GM12892 (cell line): ENCODE measurements around the gene KRTAP5-11.
A peak's percentile ranks its signal among the peaks of the same experiment; 100 is the strongest.
"Not testable (repeated sequence)": the region's sequence is repeated elsewhere in the genome, so short reads cannot be mapped to it uniquely, and the experiment has no call there.

Experiments
- DNase-seq: peaks from one replicate; pipeline ENCODE4 v3.0.0; 2011; ENCODE audit not compliant: insufficient read length
- FAIRE-seq: peaks from 2 replicates; lab custom pipeline; 2011; peaks lifted over from hg19 to GRCh38; lab: Jason Lieb, UNC
- POLR2A ChIP-seq: IDR thresholded peaks from 2 replicates; pipeline ENCODE4 v1.6.1; 2011; ENCODE audit warnings: low read depth, low read length, control low read depth
- POLR2AphosphoS5 ChIP-seq: IDR thresholded peaks from 2 replicates; pipeline ENCODE4 v1.6.1; 2011; ENCODE audit warnings: low read depth, low read length, control low read depth
- TAF1 ChIP-seq: IDR thresholded peaks from 2 replicates; pipeline ENCODE4 v1.6.1; 2011; ENCODE audit warnings: low read depth, mild to moderate bottlenecking, control low read depth, low read length, borderline replicate concordance

The KRTAP5-11 gene

DNA sequence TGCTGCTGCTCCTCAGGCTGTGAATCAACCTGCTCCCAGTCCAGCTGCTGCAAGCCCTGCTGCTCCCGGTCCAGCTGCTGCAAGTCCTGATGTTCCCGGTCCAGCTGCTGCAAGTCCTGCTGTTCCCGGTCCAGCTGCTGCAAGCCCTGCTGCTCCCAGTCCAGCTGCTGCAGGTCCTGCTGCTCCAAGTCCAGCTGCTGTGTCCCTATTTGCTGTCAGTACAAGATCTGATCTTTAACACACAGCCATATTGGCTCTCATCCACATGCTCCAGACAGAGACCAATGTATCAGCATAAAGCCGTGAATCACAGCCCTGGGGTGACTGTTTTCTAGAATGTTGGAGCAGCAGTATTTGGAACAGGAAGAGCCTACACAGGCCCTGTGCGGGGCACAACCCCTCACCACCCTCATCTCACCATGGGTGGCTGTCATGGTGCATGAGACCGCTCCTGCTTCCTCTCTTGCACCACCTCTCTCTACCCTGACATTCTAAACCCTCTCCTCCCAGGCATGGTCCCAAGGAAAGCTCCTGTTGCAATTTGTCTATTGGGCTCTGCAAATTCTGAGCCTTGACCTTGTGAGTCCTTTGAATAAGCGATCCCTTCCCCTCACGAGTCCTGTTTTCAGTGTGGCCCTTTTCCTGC, 13.8 kb downstream of the KRTAP5-11 start:
- TF ChIP-seq POLR2AphosphoS5 (no peak), POLR2A (no peak), TAF1 (no peak)
- no peak for FAIRE-seq
- no peak for DNase-seq

DNA sequence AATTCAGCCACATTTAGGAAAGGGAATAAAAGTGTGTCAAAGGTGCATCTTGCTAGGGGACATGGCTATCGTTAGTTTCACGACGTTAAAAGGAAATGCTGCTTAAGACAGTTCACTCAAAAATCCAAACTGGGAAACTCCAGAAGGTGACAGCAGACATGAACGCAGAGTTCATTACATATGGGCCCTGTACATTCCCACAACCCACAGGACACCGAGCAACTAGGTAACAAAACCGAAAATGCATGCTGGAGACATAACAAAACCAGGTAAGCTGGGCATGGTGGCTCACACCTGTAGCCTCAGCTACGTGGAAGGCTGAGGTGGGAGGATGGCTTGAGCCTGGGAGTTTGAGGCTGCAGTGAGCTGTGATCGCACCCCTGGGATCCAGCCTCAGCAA, 15.0 kb downstream of the KRTAP5-11 start:
- FAIRE-seq, DNase-seq: not testable (repeated sequence)

DNA sequence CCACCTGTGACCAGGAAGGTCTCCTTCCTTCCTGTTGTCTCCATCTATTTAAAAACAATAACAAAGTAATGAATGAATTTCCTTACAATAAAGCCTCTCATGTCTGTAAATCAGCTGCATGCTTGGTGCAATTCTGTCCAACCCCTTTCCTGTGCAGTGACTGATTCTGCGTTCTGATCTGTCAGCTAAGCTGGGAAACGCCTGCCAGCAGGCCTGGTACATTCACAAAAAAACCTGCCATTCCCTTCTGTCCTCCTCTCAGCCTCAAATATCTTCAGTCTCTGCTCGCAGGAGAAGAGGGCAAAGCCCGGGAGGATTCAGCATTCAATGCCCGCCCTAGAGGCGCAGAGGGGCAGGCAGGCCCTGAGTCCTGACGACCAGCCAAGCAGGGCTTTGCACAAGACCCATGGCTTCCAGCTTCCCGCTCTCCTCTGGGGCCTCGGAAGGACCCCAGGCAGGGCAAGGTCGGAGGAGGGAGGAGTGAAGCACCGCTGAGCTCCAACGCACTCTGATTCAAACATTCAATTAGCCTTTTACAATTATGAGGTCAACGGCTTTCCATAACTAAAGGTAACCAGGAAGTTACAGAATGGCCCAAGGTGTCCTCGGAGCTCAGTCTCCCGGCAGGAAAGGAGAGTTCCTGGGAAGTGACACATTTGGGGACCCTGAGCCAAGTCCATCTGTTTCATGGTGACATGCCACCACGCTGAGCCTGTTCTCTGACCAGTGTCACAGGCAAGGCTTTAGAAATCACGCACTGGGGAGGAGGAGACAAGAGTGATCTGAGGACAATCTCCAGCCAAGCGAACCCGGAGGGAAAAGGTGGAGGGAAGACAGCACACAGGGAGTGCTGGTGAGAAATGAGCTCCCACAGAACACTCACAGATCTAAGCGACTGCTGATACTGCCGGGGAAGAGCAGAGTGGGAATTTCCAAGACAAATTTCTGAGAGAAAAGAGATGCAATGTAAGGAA, 15.8 kb downstream of the KRTAP5-11 start:
- not testable (repeated sequence) for FAIRE-seq, DNase-seq

DNA sequence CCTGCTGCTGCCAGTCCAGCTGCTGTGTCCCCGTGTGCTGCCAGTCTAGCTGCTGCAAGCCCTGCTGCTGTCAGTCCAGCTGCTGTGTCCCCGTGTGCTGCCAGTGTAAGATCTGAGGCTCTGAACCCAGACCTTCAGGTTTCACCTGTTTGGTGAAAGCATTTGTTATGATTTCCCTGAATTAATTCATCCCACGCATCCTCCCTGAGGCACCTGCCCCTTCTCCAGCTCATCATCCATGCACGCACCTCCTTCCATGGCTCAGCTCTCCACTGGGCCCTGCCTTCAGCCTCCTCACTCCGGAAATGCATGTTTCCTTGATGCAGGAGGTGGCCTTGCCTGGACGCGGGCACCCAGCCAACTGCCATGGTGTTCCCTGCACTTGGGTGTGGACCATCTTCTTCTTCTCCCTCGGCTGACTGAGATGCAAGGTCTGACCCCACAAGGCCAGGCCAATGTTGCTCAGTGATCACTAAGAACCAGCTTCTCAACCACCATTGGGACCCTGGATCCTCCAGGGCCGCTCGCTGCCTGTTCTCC, 16.5 kb downstream of the KRTAP5-11 start:
- FAIRE-seq (no peak), DNase-seq (no peak)
- TF ChIP-seq TAF1, result no peak
- TF ChIP-seq POLR2A, result no peak
- TF ChIP-seq POLR2AphosphoS5, result no peak

DNA sequence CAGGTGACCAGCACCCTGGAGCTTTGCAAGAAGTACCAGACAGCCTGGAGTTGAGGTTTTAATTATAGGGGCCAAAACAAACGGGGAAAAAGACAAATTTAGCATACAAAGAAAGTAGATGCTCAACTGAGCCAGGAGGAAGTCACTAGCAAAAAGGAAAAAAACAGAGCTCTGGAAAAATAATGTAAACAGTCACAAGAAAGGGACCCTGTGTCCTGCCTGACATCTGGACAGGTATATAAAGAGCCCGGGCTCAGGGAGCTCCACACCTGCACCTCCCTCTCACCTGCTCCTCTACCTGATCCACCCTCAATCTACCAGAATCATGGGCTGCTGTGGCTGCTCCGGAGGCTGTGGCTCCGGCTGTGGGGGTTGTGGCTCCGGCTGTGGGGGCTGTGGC, 17.4 kb downstream of the KRTAP5-11 start, which contains the start of gene KRTAP5-10:
KRTAP5-10 (plus strand) TSS at position 301 of the 400 bp plus-strand sequence; CDS start at position 326, 25 bp downstream.
- no peak for DNase-seq
- FAIRE-seq, result no peak
- no peak for TF ChIP-seq POLR2A
- no peak for TF ChIP-seq TAF1
- no peak for TF ChIP-seq POLR2AphosphoS5

DNA sequence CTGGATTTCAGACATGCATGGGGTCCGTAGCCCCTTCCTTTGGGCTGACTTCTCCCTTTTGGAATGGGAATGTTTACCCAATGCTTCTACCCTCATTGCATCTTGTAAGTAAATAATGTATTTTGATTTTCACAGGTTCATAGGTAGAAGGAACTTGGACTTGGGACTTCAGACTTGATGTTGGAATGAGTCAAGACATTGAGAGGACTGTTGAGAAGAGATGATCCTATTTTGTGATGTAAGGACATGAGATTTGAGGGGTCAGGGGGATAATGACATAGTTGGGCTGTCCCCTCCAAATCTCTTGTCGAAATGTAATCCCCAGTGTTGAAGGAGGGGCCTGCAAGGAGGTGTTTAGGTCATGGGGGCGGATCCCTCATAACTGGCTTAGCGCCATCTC, 18.2 kb downstream of the KRTAP5-11 start:
- DNase-seq (no peak), FAIRE-seq (no peak)
- TF ChIP-seq TAF1, result no peak
- no peak for TF ChIP-seq POLR2AphosphoS5
- TF ChIP-seq POLR2A, result no peak

DNA sequence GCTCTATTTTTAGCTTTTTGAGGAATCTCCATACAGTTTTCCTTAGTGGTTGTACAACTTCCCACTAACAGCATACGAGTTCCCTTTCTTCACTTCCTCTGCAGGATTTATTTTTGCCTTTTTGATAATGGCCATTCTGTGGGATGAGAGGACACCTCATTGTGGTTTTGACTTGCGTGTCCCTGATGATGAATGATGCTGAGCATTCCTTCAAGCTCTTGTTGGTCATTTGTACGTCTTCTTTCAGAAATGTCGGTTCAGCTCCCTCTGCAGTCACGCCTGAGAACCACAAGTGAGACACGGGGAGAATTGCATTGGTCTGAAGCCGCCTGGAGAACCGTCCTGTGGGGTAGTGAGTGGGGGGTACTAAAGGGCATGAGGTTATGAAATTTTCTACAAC, 19.3 kb downstream of the KRTAP5-11 start:
- DNase-seq, result peak; percentile 45
- no peak for TF ChIP-seq TAF1
- TF ChIP-seq POLR2AphosphoS5, result no peak
- no peak for TF ChIP-seq POLR2A
- peak; percentile 81 for FAIRE-seq

DNA sequence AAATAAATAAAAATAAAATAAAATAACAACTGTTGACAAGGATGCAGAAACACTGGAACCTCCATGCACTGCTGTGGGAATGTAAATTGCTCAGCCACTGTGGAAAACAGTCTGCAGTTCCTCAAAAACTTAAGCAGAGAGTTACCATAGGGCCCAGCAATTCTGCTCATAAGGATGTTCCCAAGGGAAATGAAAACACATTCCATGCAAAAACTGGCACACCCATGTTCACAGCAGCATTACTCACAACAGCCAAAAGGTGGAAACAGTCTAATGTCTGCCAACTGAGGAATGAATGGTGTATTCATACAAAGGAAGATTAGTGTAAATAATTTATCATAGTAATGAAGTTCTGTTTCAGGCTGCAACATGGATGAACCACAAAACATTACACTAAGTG, 20.6 kb downstream of the KRTAP5-11 start:
- TF ChIP-seq POLR2A (no peak), POLR2AphosphoS5 (no peak), TAF1 (no peak)
- DNase-seq, result no peak
- FAIRE-seq, result no peak

DNA sequence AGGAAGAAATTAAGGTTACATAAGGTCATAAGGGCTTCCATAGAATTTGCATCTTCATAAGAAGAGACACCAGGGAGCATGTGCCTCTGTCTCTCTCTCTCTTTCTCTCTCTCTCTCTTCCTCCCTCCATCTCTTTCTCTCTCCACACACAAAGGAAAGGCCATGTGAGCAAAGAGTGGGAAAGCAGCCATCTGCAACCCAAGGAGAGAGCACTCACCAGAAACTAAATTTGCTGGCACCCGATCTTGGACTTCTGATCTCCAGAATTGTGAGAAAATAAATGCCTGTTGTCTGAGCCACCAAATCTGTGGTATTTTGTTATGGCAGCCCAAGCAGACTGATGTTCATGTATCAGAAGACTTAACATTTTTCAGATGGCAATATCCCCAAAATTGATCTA, 23.7 kb downstream of the KRTAP5-11 start:
- TF ChIP-seq TAF1 (no peak), POLR2AphosphoS5 (no peak)
- DNase-seq, result no peak
- no peak for FAIRE-seq

DNA sequence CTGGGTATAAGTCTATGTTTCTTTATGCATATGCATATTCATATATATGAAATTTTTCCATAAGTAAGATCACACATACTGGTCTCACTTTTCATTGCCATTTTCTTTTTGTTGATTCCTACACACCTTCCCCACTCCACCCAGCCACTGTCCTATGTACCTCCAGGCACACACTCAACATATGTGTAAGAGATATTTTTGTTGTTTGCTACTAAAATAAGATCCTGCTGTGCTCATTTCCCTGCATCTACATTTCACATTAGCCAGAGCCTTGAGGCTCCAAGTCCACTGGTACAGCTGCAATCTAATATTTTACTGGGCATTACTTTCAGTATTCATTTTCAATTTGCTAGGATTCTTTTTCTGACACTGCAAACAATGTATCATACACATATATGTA, 25.4 kb downstream of the KRTAP5-11 start:
- DNase-seq (no peak), FAIRE-seq (no peak)
- TF ChIP-seq POLR2A, result no peak
- TF ChIP-seq TAF1, result no peak
- no peak for TF ChIP-seq POLR2AphosphoS5

DNA sequence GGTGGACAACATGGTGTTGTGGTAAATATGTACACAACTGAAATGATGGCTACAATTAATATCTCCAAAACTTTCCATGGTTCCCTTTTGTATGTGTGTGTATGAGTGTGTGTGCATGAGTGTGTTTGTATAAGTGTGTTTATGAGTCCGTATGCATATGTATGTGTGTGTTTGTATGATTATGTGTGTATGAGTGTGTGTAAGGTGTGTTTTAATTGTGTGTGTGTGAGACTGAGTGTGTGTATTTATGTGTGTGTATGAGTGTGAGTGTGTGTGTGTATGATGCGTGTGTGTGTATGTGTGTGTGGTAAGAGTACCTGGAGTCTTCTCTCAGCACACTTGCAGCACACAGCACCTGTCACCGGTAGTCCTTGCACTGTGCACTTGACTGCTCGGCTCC, 26.7 kb downstream of the KRTAP5-11 start:
- TF ChIP-seq TAF1 (no peak), POLR2AphosphoS5 (no peak)
- DNase-seq (no peak), FAIRE-seq (no peak)

DNA sequence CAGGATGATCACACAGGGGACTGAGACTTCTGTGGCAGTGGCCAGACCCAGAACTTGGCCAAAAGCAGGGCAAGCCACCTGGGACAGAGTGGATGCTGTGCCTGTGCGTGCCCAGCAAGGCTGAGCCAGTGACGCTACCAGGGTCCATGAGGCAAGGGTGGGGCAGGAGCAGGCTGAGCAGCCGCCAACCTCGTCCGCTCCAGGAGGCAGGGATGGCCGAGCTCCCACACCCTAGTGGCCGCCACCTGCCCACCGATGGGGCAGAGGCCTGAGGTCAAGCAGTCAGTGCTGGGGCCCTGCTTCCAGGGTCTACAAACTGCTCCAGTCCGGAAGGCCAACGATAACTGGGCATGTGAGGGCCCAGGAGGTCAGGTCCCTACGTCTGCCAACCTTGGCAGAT, 27.2 kb downstream of the KRTAP5-11 start:
- DNase-seq, result no peak
- FAIRE-seq, result no peak
- TF ChIP-seq POLR2A, result no peak
- TF ChIP-seq TAF1, result no peak
- no peak for TF ChIP-seq POLR2AphosphoS5
